Neural progenitor cell (in vitro differentiated cells): ENCODE results near the gene RPS10. TPM values are rescaled to one million over a fixed set of nuclear protein-coding genes. Genes with fewer than 3 reads are reported as not detected.

ENCODE experiments used
- DNase-seq: peaks from one replicate; pipeline ENCODE4 v3.0.0-alpha.2; 2016; ENCODE audit warnings: low spot score
- H2AFZ ChIP-seq: fragments of 200-600 bp; sonication (generic); replicated peaks from 2 replicates; pipeline ENCODE4 v1.6.1; 2016; ENCODE audit warnings: antibody characterized with exemption
- H3F3A ChIP-seq: fragments of 200-600 bp; sonication (generic); 2 replicates; pipeline ENCODE4 v1.6.1; 2016; ENCODE audit warnings: antibody characterized with exemption, low read depth
- H3K27ac ChIP-seq: fragments of 200-600 bp; sonication (generic); 2 replicates; pipeline ENCODE4 v1.5.1; 2016; ENCODE audit warnings: mild to moderate bottlenecking
- H3K27me3 ChIP-seq: fragments of 200-600 bp; sonication (generic); 2 replicates; pipeline ENCODE4 v1.6.1; 2016; ENCODE audit warnings: mild to moderate bottlenecking, moderate library complexity
- H3K36me3 ChIP-seq: fragments of 200-600 bp; sonication (generic); 2 replicates; pipeline ENCODE4 v1.5.1; 2016
- H3K4me1 ChIP-seq: fragments of 200-600 bp; sonication (generic); 2 replicates; pipeline ENCODE4 v1.6.1; 2016; ENCODE audit warnings: mixed run types
- H3K4me2 ChIP-seq: fragments of 200-600 bp; sonication (generic); 2 replicates; pipeline ENCODE4 v1.6.1; 2016
- H3K4me3 ChIP-seq: fragments of 200-600 bp; sonication (generic); 2 replicates; pipeline ENCODE4 v1.5.1; 2016
- H3K79me2 ChIP-seq: fragments of 200-600 bp; sonication (generic); 2 replicates; pipeline ENCODE4 v1.6.1; 2016; ENCODE audit warnings: low read depth
- H3K9ac ChIP-seq: fragments of 200-600 bp; sonication (generic); 2 replicates; pipeline ENCODE4 v1.6.1; 2016
- H3K9me3 ChIP-seq: fragments of 200-600 bp; sonication (generic); 2 replicates; pipeline ENCODE4 v1.5.1; 2016; ENCODE audit warnings: low read depth
- H4K20me1 ChIP-seq: fragments of 200-600 bp; sonication (generic); 2 replicates; pipeline ENCODE4 v1.6.1; 2016; ENCODE audit warnings: low read depth
- H3K27ac Mint-ChIP-seq: 3 replicates; pipeline ENCODE4 v1.8.0; 2021; ENCODE audit warnings: mixed read lengths
- H3K27me3 Mint-ChIP-seq: 2 replicates; pipeline ENCODE4 v1.8.0; 2022; ENCODE audit warnings: low read depth, mild to moderate bottlenecking, inconsistent platforms, moderate library complexity, mixed read lengths; ENCODE audit not compliant: insufficient read depth
- H3K36me3 Mint-ChIP-seq: 3 replicates; pipeline ENCODE4 v1.8.0; 2021; ENCODE audit warnings: mixed read lengths
- H3K4me1 Mint-ChIP-seq: 3 replicates; pipeline ENCODE4 v1.8.0; 2021; ENCODE audit warnings: mixed read lengths
- H3K4me3 Mint-ChIP-seq: 3 replicates; pipeline ENCODE4 v1.8.0; 2021; ENCODE audit warnings: mild to moderate bottlenecking, moderate library complexity, mixed read lengths
- H3K9me3 Mint-ChIP-seq: 3 replicates; pipeline ENCODE4 v1.8.0; 2020; ENCODE audit warnings: mixed read lengths
- CTCF ChIP-seq: fragments of 200-600 bp; sonication (generic); IDR thresholded peaks from 2 replicates; pipeline ENCODE4 v1.5.1; 2017; ENCODE audit warnings: antibody characterized with exemption, mild to moderate bottlenecking
- EZH2 ChIP-seq: fragments of 200-600 bp; sonication (generic); IDR thresholded peaks from 2 replicates; pipeline ENCODE4 v1.6.1; 2017; ENCODE audit warnings: antibody characterized with exemption, mild to moderate bottlenecking, moderate library complexity
- EZH2phosphoT487 ChIP-seq: fragments of 200-600 bp; sonication (generic); IDR thresholded peaks from 2 replicates; pipeline ENCODE4 v1.6.1; 2017; ENCODE audit warnings: antibody characterized with exemption
- total RNA-seq: library from RNA; depleted of rRNA; stranded (reverse); fragments of >200 nt; gene quantifications from 2 replicates; pipeline ENCODE4 v1.2.3, GENCODE V29; 2015; ENCODE audit warnings: low replicate concordance

The RPS10 gene
- total RNA-seq, 1 donor from 2014 or later, result 4,003 TPM

DNA sequence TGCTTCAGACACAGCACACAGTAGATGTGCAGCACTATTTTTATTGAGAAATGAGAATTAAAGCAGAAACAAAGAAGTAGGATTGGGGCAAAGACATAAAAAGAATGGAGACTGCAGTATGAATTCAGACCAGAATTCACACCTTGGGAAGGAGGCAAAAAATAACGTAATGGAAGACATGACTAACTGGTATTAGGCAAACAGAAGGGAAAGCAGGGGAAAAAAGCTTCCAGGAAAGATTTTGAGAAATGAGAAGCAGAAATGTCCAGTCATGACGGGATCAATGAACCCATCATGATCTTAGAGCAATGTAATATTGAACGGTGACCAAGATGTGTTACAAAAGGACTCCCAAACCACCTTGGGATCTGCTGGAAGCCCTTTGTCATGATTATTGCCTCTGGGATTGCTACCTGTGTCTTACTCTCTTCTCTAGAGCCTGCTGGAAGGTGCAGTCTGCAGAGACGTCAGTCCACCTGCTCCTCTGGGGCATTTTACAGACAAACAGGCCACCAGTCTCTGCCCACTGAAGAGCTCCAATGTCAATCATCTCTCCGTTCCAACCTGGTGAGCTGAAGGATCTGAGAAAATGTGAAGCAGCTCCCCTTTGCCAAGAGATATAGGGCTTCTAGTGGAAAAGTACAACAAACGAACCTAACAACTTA lies 42.1 kb downstream of the RPS10 start:
- Histone ChIP-seq H3K4me2 (no peak overlapping the region), H2AFZ (no peak overlapping the region), H3F3A (peaks cover 33% of the 10 kb centered on the region), H3K9ac (no peak overlapping the region), H3K27ac (peak overlapping the region; percentile 34), H3K9me3 (no peaks in the 10 kb centered on the region), H3K27me3 (no peaks in the 10 kb centered on the region), H3K4me3 (no peak overlapping the region), H3K4me1 (peaks cover 22% of the 10 kb centered on the region), H3K36me3 (no peaks in the 10 kb centered on the region), H3K79me2 (peaks cover 98% of the 10 kb centered on the region), H4K20me1 (peaks cover 57% of the 10 kb centered on the region)
- H3K4me3 Mint-ChIP-seq, result no peak overlapping the region
- DNase-seq, result no peak
- TF ChIP-seq EZH2phosphoT487 (no peak), EZH2 (no peak), CTCF (no peak)
- no peak overlapping the region for H3K27ac Mint-ChIP-seq
- H3K4me1 Mint-ChIP-seq, result peaks cover 25% of the 10 kb centered on the region
- no peaks in the 10 kb centered on the region for H3K9me3 Mint-ChIP-seq
- peaks cover 2% of the 10 kb centered on the region for H3K36me3 Mint-ChIP-seq
- peaks cover 2% of the 10 kb centered on the region for H3K27me3 Mint-ChIP-seq

DNA sequence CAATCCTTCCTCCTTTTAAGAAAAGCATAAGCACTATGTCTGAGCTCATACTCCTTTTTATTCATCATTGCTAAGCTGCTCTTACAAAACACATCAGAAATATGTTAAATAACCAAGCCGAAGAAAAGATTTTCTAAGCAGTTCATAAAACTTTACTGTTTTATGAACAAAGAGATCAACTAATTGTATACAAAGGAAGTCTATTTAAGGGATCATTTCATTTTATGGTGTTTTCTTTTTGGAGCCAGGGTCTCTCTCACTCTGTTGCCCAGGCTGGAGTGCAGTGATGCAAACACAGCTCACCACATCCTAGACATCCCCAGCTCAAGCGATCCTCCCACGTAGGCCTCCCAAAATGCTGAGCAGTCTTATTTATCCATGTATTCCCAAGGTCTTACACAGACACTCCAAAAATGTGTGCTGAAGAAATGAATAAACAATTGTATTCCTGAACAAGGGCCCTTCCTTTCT lies 42.7 kb downstream of the RPS10 start:
- Mint-ChIP-seq H3K9me3 (no peaks in the 10 kb centered on the region), H3K27me3 (peaks cover 2% of the 10 kb centered on the region), H3K4me3 (no peak overlapping the region), H3K4me1 (peaks cover 25% of the 10 kb centered on the region), H3K36me3 (peaks cover 2% of the 10 kb centered on the region), H3K27ac (no peak overlapping the region)
- Histone ChIP-seq H3K9me3 (no peaks in the 10 kb centered on the region), H3K36me3 (no peaks in the 10 kb centered on the region), H3K4me2 (no peak overlapping the region), H3K27me3 (no peaks in the 10 kb centered on the region), H3K4me1 (peaks cover 16% of the 10 kb centered on the region), H3K27ac (no peak overlapping the region), H4K20me1 (peaks cover 54% of the 10 kb centered on the region), H3F3A (peaks cover 33% of the 10 kb centered on the region), H2AFZ (no peak overlapping the region), H3K79me2 (peaks cover 98% of the 10 kb centered on the region), H3K4me3 (no peak overlapping the region), H3K9ac (no peak overlapping the region)
- no peak for DNase-seq
- TF ChIP-seq EZH2 (no peak), EZH2phosphoT487 (no peak), CTCF (no peak)

GRCh38 chr6:34381081-34381480 lies 44.8 kb downstream of the RPS10 start:
- Histone ChIP-seq H3K9me3 (no peaks in the 10 kb centered on the region), H3K27me3 (no peaks in the 10 kb centered on the region), H3F3A (peaks cover 22% of the 10 kb centered on the region), H3K9ac (no peak overlapping the region), H3K79me2 (peaks cover 98% of the 10 kb centered on the region), H2AFZ (no peak overlapping the region), H3K36me3 (no peaks in the 10 kb centered on the region), H3K4me1 (peaks cover 15% of the 10 kb centered on the region), H4K20me1 (peaks cover 56% of the 10 kb centered on the region), H3K4me2 (no peak overlapping the region), H3K27ac (no peak overlapping the region), H3K4me3 (no peak overlapping the region)
- no peak for DNase-seq
- H3K27ac Mint-ChIP-seq, result no peak overlapping the region
- peaks cover 15% of the 10 kb centered on the region for H3K4me1 Mint-ChIP-seq
- H3K36me3 Mint-ChIP-seq, result peaks cover 2% of the 10 kb centered on the region
- H3K27me3 Mint-ChIP-seq, result peaks cover 2% of the 10 kb centered on the region
- no peaks in the 10 kb centered on the region for H3K9me3 Mint-ChIP-seq
- no peak for TF ChIP-seq EZH2
- no peak for TF ChIP-seq CTCF
- TF ChIP-seq EZH2phosphoT487, result no peak
- H3K4me3 Mint-ChIP-seq, result no peak overlapping the region
